Activated naive CD4-positive, alpha-beta T cell treated with anti-CD3 and anti-CD28 coated beads, Interleukin-2, amount 50 U/mL, for 72 hours (primary cell): Measurements from ENCODE around the gene RPL7A. TPM values are rescaled to one million over a fixed set of nuclear protein-coding genes. Genes with fewer than 3 reads are reported as not detected.
"Not testable (repeated sequence)": the region's sequence is repeated elsewhere in the genome, so short reads cannot be mapped to it uniquely, and the experiment has no call there.

Experiments used
- ATAC-seq, 2 donors: fragments of 150-1000 bp; cut with Tn5 transposase; 2 replicates each; pipeline ENCODE4 v1.10.0; 2021; ENCODE audit warnings: mild to moderate bottlenecking in 2 of 2, moderate library complexity in 2 of 2
- DNase-seq, 2 donors: peaks; one replicate each; pipeline ENCODE4 v3.0.0; 2021 to 2022; ENCODE audit warnings: low spot score in 2 of 2
- H3K27ac Mint-ChIP-seq, 2 donors: one replicate each; pipeline ENCODE4 v1.8.0; 2022; ENCODE audit warnings: mild to moderate bottlenecking in 2 of 2, mixed read lengths in 2 of 2
- H3K36me3 Mint-ChIP-seq, 2 donors: one replicate each; pipeline ENCODE4 v1.8.0; 2022; ENCODE audit warnings: mixed read lengths in 2 of 2
- H3K9me3 Mint-ChIP-seq, 2 donors: one replicate each; pipeline ENCODE4 v1.8.0; 2022; ENCODE audit warnings: mixed read lengths in 2 of 2
- total RNA-seq, 2 donors: library from RNA; stranded (reverse); gene quantifications; one replicate each; pipeline ENCODE4 v1.2.3, GENCODE V29; 2022

The RPL7A gene
- total RNA-seq = 1,000 to 10,000 TPM; 3,254 to 3,908 TPM

- H3K9me3 Mint-ChIP-seq = no peaks in the 10 kb centered on the region
- ATAC-seq (peak; percentile 83 to 84), DNase-seq (peak; percentile 91 to 93)
- H3K27ac Mint-ChIP-seq = peak within 1 kb of the TSS; percentile 98 to 100
- peaks cover 32 to 39% of the 10 kb centered on the region in 2 donors for H3K36me3 Mint-ChIP-seq
Observed at GRCh38 chr9:133347985-133348717, at the start of gene RPL7A, which contains the start of gene MED22. TSS of gene RPL7A (plus strand) at chr9:133348218. CDS start at chr9:133348244, 26 bp downstream. TSS of gene MED22 (minus strand) at chr9:133348131. CDS start at chr9:133346662, 1,469 bp downstream.

GRCh38 chr9:133299996-133300395, 48.0 kb upstream of the RPL7A start:
- not testable (repeated sequence) for H3K9me3 Mint-ChIP-seq, H3K27ac Mint-ChIP-seq, ATAC-seq, DNase-seq, H3K36me3 Mint-ChIP-seq

DNA sequence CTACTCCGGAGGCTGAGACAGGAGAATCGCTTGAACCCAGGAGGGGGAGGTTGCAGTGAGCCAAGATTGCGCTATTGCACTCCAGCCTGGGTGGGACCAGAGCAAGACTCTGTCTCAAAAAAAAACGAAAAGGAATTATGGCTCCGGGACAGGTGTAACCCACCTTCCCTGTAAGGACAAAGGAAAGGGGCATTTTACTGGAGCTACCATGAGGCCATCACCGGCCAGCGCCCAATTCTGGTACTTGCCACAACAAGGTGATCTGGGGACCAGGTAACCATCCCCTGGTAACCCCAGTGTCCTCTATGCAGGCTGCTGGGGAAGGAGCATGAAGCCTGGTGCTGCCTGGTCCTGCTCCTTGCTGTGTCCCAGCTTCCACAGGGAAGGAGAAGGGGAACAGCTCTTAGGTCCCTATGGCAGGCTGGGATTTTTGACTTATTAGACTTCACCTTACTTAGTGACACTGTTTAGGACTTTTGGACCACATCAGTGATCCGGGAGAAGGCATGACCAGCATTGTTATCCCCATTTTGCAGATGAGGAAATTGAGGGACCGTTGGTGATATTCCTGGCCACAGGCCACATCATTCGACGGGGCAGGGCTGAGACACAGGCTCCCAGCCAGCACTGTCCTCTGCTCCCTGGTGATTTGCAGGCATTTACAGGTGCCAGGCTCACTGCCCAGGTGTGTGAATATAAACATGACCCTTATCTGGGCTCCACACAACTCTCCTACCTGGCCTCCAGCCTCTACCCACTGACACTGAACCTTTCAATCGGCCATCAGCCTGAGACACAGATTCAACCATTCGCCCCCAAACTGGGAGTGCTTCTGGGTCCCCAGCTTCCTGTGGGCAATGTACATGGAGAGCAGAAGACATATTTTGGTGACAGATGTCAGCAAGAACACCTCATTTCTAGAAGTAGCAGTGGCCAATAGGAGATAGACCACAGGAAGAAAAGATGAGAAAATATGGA, 46.5 kb upstream of the RPL7A start:
- no peaks in the 10 kb centered on the region for H3K9me3 Mint-ChIP-seq
- no peak for DNase-seq
- H3K36me3 Mint-ChIP-seq = no peaks in the 10 kb centered on the region
- no peak for ATAC-seq
- H3K27ac Mint-ChIP-seq = no peak overlapping the region

- no peak for DNase-seq
- Mint-ChIP-seq H3K36me3 (no peaks in the 10 kb centered on the region), H3K27ac (no peak overlapping the region), H3K9me3 (no peaks in the 10 kb centered on the region)
- no peak for ATAC-seq
Observed at GRCh38 chr9:133303266-133304157, 44.5 kb upstream of the RPL7A start.

- DNase-seq = no peak
- ATAC-seq = no peak
- Mint-ChIP-seq H3K9me3 (no peaks in the 10 kb centered on the region), H3K36me3 (no peaks in the 10 kb centered on the region), H3K27ac (no peak overlapping the region)
Observed at GRCh38 chr9:133304158-133304470, 43.9 kb upstream of the RPL7A start.

DNA sequence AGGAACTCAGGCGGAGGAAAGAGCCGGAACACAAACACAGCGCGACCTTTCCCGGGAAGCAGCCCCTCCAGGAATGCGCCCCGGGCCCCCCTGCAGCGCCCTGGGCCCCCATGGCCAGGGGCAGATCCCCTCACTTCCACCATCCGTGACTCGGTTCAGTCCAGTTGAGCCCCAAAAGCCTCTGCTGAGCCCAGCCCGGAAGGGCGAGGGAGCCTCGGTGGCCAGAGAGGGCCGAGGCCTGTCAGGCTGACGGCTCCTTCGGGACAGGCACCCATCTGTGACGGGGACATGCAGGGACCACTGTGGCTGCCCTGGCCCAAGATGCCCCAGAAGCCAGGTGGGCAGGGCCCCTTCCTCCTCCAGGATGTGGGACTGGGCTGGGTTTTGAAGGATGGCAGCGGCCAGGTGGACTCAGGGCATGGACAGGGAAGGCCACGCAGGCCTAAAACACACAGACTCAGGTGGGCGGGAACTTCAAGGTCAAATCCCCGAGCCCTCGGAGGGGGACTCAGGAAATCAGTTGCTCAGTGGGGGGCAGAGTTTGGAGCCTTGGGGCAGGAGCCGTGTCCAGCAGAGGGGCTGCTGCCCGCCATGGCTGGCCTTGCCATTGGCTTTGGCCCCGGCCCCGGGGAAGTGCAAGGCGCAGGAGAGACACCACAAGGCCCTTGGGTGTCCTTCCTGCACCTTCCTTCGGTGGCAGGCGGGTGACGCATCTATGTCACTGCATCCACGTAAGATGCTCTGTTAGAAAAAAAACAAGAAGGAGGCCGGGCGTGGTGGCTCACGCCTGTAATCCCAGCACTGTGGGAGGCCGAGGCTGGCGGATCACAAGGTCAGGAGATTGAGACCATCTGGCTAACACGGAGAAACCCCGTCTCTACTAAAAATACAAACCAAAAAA, 43.3 kb upstream of the RPL7A start:
- no peak for DNase-seq
- no peaks in the 10 kb centered on the region for H3K36me3 Mint-ChIP-seq
- no peak overlapping the region for H3K27ac Mint-ChIP-seq
- no peaks in the 10 kb centered on the region for H3K9me3 Mint-ChIP-seq
- no peak for ATAC-seq

GRCh38 chr9:133305731-133306130, 42.3 kb upstream of the RPL7A start:
- no peak for ATAC-seq
- H3K36me3 Mint-ChIP-seq = no peaks in the 10 kb centered on the region
- H3K27ac Mint-ChIP-seq = no peak overlapping the region
- no peaks in the 10 kb centered on the region for H3K9me3 Mint-ChIP-seq
- DNase-seq = no peak

DNA sequence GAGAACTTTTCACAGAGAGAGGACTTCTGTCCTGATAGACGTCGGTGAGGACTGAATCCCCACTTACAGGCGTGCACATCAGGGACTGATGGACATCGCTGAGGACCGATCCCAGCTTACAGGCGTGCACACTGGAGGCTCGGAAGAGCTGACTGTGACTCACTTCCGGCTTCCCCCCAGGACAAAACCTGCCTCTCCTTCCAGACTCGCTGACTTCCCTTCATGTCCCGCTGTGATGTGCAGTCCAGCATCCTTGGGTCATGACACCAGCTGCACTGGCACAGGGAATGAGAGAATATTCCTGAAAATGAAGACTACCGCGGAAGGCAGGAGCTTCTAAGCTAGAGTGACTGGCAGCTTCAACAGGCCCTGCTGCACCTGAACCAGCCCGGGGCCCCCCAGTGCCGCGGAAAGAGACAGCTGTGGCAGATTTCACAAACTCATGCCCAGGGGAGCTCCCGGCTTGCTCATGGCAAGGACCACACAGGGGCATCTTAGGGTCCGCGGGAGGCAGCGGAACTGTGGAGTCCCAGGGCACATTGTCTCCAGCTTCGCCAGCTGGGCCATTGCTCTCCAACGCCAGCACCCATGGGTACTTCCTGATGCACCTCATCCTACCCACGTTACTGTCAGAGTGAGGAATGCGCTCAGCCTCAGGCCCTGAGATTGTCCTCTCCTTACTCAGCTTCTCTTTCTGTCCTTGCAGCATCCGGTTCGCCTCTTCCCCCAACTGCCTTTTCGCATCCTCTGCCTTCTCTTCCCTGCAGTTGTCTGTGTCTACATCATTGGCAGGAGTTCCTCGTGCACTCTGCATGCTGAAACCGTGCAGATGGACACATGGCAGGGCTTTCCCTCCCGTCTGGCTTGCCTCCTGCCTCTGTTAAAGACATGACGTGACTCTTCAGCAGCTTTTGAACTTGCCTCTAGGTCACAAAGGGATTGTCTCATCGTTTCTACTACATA, 41.5 kb upstream of the RPL7A start:
- Mint-ChIP-seq H3K9me3 (no peaks in the 10 kb centered on the region), H3K27ac (no peak overlapping the region), H3K36me3 (no peaks in the 10 kb centered on the region)
- no peak for DNase-seq
- no peak for ATAC-seq

DNA sequence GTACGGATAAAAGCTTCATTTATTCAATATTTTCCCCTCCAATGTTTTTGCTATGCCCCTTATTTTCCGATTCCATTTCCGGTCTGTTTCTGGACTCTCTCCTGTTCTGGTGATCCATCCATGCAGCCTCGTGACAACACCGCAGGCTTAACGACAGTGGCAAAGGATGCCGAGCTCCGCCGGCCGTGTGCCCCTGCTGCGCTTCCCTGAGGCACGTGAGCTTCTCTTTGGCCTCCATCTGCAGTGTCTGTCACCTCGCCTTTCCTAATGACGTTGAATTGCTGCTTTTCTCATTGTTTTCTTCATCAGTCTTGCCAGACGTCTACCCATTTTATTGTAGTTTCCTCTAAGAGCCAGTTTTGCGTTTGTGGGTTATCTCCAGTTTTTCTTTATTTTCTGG, 40.7 kb upstream of the RPL7A start:
- DNase-seq = no peak
- Mint-ChIP-seq H3K9me3 (no peaks in the 10 kb centered on the region), H3K27ac (no peak overlapping the region), H3K36me3 (no peaks in the 10 kb centered on the region)
- no peak for ATAC-seq

DNA sequence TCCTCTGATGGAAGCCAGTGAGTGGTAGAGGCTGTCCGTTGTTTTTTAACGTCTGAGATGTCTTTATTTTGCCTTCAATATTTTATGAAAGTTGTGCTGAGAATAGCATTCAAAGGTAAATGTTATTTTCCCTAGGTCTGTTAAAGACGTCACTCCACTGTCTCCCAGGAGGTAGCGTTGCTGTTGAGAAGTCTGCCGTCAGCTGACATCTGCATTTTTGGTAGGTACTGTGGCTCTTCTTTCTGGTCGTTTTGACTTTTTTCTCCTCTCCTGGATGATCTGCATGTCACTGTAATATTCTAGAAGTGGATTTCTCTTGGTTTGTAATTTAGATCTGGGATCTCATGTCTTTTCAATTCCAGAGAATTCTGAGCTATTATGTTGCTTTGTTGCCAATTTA, 38.4 kb upstream of the RPL7A start:
- ATAC-seq = no peak
- no peak overlapping the region for H3K27ac Mint-ChIP-seq
- no peak for DNase-seq
- H3K9me3 Mint-ChIP-seq = no peaks in the 10 kb centered on the region
- no peaks in the 10 kb centered on the region for H3K36me3 Mint-ChIP-seq

DNA sequence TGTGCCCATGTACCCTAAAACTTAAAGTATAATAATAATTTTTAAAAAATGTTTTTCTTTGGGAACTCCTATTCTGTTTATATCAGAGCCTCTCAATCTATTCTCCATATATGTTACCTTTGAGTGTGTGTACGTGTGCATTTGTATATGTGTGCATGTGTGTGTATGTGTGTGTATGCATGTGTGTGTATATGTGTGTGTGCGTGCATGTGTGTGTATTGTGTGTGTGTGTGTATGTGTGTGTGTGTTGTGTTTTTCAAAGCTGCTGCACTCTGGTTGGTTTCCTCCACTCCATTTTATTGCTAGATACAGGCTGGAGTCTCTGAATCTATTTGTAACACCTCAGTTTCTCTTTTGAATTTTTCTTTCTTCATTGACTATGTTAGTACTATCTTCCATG, 32.0 kb upstream of the RPL7A start:
- Mint-ChIP-seq H3K27ac (no peak overlapping the region), H3K36me3 (no peaks in the 10 kb centered on the region), H3K9me3 (no peaks in the 10 kb centered on the region)
- ATAC-seq = no peak
- DNase-seq = no peak

DNA sequence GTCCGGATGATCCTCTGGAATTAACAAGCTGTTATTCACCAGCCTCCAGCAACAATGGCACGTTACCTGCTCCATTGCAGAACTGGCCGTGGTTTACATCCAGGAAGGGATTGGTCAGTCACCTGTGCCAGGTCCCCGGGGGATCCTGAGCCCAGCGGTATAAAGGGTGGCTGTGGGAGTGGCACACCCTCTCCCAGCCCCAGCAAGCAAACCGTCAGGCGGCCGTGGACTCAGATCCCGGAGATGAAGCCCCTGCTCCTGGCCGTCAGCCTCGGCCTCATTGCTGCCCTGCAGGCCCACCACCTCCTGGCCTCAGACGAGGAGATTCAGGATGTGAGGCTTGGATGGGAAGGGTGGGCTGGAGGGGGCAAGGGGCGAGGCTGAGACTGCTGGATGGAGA, 30.5 kb upstream of the RPL7A start:
- not testable (repeated sequence) for H3K36me3 Mint-ChIP-seq, H3K27ac Mint-ChIP-seq, DNase-seq, ATAC-seq, H3K9me3 Mint-ChIP-seq

DNA sequence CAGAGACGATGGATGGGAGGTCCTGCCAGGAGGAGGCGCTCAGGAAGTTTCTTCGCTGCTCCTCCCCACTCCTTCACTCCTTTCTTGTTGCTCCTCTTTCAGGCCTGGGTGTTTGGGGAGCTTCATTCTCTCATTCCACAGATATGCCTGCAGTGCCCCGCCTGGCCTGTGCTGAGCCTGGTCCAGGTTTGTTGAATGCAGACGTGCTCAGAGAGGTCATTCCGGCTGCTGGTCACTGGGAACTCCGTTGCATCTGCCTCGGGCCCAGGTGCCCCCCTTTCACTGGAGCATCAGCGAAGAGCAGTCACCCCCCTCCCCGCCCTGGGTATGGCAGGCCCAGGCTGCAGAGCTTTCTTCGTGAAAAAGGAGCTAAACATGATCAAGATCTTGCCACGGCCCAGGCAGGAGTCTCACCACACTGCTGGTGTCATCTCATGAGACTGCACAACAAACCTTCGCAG, 27.6 kb upstream of the RPL7A start:
- no peak for ATAC-seq
- H3K9me3 Mint-ChIP-seq = no peaks in the 10 kb centered on the region
- H3K27ac Mint-ChIP-seq = no peak overlapping the region
- no peak for DNase-seq
- H3K36me3 Mint-ChIP-seq = no peaks in the 10 kb centered on the region

- Mint-ChIP-seq H3K27ac (peak overlapping the region in 1 of 2 donors; percentile 23), H3K9me3 (no peaks in the 10 kb centered on the region), H3K36me3 (no peaks in the 10 kb centered on the region)
- no peak for DNase-seq
- no peak for ATAC-seq
Observed at GRCh38 chr9:133321411-133321935, 26.5 kb upstream of the RPL7A start.
